Ovary (tissue), 3 donors: Measurements from ENCODE around the gene RPS6KA1.
"Not testable (repeated sequence)": the region's sequence is repeated elsewhere in the genome, so short reads cannot be mapped to it uniquely, and the experiment has no call there.

Experiments used
- EP300 ChIP-seq: sonication (generic); formaldehyde crosslinking; IDR thresholded peaks from one replicate; pipeline ENCODE4 v1.6.1; 2017; ENCODE audit warnings: antibody characterized with exemption
- POLR2A ChIP-seq: fragments of 450-650 bp; IDR thresholded peaks from one replicate; pipeline ENCODE4 v1.6.1; 2017; ENCODE audit warnings: antibody characterized with exemption, mild to moderate bottlenecking, moderate library complexity
- TF ChIP-seq, protein P1 (sequence below), 3 donors: fragments of 450-650 bp in 2 of 3; fragments of 200-600 bp in 1 of 3; IDR thresholded peaks; one replicate each; pipeline versions ENCODE4 v1.5.1 to v1.8.0; 2016 to 2022; ENCODE audit warnings: antibody characterized with exemption in 3 of 3, mild to moderate bottlenecking in 1 of 3
- donor health status: DM: no; HTN: no; CAD: no.

GRCh38 chr1:26612627-26613026 is 83.1 kb downstream of the RPS6KA1 start:
- TF ChIP-seq, protein P1, sequence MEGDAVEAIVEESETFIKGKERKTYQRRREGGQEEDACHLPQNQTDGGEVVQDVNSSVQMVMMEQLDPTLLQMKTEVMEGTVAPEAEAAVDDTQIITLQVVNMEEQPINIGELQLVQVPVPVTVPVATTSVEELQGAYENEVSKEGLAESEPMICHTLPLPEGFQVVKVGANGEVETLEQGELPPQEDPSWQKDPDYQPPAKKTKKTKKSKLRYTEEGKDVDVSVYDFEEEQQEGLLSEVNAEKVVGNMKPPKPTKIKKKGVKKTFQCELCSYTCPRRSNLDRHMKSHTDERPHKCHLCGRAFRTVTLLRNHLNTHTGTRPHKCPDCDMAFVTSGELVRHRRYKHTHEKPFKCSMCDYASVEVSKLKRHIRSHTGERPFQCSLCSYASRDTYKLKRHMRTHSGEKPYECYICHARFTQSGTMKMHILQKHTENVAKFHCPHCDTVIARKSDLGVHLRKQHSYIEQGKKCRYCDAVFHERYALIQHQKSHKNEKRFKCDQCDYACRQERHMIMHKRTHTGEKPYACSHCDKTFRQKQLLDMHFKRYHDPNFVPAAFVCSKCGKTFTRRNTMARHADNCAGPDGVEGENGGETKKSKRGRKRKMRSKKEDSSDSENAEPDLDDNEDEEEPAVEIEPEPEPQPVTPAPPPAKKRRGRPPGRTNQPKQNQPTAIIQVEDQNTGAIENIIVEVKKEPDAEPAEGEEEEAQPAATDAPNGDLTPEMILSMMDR (IDR thresholded peaks at IDR 0.05), result not testable (repeated sequence)
- not testable (repeated sequence) for TF ChIP-seq POLR2A, EP300
